ENCODE measurements around the gene MAP4. TPM values are rescaled to one million over a fixed set of nuclear protein-coding genes. Genes with fewer than 3 reads are reported as not detected.
"Not testable (repeated sequence)": the region's sequence is repeated elsewhere in the genome, so short reads cannot be mapped to it uniquely, and the experiment has no call there.

MAP4 gene
- polyA plus RNA-seq (2014; cell fraction: cytosol; rRNA removed): 46.8 and 49.9 TPM in 2 replicates
- polyA plus RNA-seq (2014; cell fraction: nucleus; rRNA removed): 31.8 and 38.5 TPM in 2 replicates

GRCh38 chr3:48016301-48016973 lies at the start of gene MAP4:
Gene MAP4, minus strand, starts transcription at chr3:48016416. Its CDS starts 17,556 bp downstream, at chr3:47998860.
- no peak for DNase-seq (ENCODE audit: low spot score)

- DNase-seq (ENCODE audit: low spot score): no peak
Measured at GRCh38 chr3:48065035-48065434, 48.8 kb upstream of the MAP4 start.

GRCh38 chr3:48064292-48064829 lies 48.1 kb upstream of the MAP4 start:
- no peak for DNase-seq (ENCODE audit: low spot score)

- not testable (repeated sequence) for DNase-seq (ENCODE audit: low spot score)
Measured at GRCh38 chr3:48061586-48061985, 45.4 kb upstream of the MAP4 start.

- no peak for DNase-seq (ENCODE audit: low spot score)
Measured at GRCh38 chr3:48058091-48058490, 41.9 kb upstream of the MAP4 start.

- DNase-seq (ENCODE audit: low spot score): no peak
Measured at GRCh38 chr3:48057521-48057920, 41.3 kb upstream of the MAP4 start.

- no peak for DNase-seq (ENCODE audit: low spot score)
Measured at GRCh38 chr3:48047841-48048464, 31.7 kb upstream of the MAP4 start.

- no peak for DNase-seq (ENCODE audit: low spot score)
Measured at GRCh38 chr3:48042071-48042760, 26.0 kb upstream of the MAP4 start.

GRCh38 chr3:48039487-48040190 lies 23.4 kb upstream of the MAP4 start:
- no peak for DNase-seq (ENCODE audit: low spot score)

- DNase-seq (ENCODE audit: low spot score): no peak
Measured at GRCh38 chr3:48038971-48039481, 22.8 kb upstream of the MAP4 start.

- no peak for DNase-seq (ENCODE audit: low spot score)
Measured at GRCh38 chr3:48034000-48034516, 17.8 kb upstream of the MAP4 start.

GRCh38 chr3:48030188-48030587 lies 14.0 kb upstream of the MAP4 start:
- no peak for DNase-seq (ENCODE audit: low spot score)

- no peak for DNase-seq (ENCODE audit: low spot score)
Measured at GRCh38 chr3:48026951-48027908, 11.0 kb upstream of the MAP4 start.

- DNase-seq (ENCODE audit: low spot score): no peak
Measured at GRCh38 chr3:48026098-48026497, 9.9 kb upstream of the MAP4 start.

GRCh38 chr3:48024401-48024800 lies 8.2 kb upstream of the MAP4 start:
- DNase-seq (ENCODE audit: low spot score): no peak

- no peak for DNase-seq (ENCODE audit: low spot score)
Measured at GRCh38 chr3:48023377-48023776, 7.2 kb upstream of the MAP4 start.

- no peak for DNase-seq (ENCODE audit: low spot score)
Measured at GRCh38 chr3:48022178-48022577, 6.0 kb upstream of the MAP4 start.

- DNase-seq (ENCODE audit: low spot score): no peak
Measured at GRCh38 chr3:48018841-48019240, 2.6 kb upstream of the MAP4 start.

- peak; percentile 50 for DNase-seq (ENCODE audit: low spot score)
Measured at GRCh38 chr3:48015431-48016180, 610 bp downstream of the MAP4 start.
